Bone marrow (tissue), 2 donors: ENCODE results near the gene CCDC188.
"Not testable (repeated sequence)": the region's sequence is repeated elsewhere in the genome, so short reads cannot be mapped to it uniquely, and the experiment has no call there.

Experiments
- DNase-seq, 2 donors: peaks; one replicate each; lab custom pipeline; 2025; lab: John Stamatoyannopoulos, UW

The CCDC188 gene

GRCh38 chr22:20170170-20170569 is 19.3 kb upstream of the CCDC188 start:
- no peak for DNase-seq

GRCh38 chr22:20169253-20169822 is 18.5 kb upstream of the CCDC188 start:
- no peak for DNase-seq

DNA sequence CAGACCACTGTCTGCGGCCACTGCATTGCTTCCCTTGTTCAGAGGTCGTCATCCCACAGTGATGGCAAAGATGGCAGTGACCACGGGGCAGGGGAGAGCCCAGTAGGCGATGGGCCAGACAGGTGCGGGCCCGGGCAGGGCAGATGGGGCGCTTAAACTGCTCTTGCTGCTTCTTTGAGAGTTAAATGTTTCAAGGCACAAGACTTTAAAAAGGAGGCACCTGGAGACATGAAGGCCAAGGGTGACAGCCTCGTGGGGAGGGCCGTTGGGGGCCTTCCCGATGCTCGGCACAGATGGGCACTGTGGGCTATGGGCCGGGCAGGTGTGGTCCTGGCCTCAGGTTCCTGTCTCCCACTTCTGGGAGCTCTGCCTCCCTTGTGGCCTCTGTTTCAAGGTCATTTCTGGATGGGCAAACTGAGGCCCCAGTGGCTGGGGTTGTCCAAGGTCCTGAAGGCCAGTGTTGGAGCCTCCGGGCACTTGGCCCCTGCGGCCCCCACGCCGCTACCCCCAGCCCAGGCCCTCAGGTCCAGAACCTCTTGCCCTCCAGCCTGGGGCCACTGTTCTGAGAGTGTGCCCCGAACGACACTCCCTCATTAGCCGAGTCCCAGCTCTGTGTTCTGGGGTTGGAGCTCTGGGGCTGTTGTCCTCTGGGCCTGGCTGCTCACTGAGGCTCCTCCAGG is 16.9 kb upstream of the CCDC188 start:
- no peak for DNase-seq

DNA sequence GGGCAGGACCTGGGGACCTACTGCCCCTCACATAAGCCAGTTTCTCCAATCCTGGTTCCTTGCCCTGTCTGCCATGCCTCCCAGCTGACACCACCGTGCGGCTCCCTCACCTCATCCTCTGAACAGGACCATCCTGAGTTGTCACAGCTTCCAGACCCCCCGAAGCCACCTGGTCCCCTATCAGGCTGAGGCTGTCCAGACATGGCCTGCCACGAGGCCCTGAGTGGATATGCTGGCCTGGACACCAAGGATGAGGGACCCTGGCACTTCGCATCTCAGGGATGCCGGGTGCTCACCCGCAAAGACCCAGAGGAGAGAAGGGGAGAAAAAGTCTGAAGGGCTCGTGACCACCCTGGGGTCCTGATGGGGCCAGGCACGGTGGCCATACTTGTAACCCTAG is 15.8 kb upstream of the CCDC188 start:
- no peak for DNase-seq

GRCh38 chr22:20165913-20166312 is 15.1 kb upstream of the CCDC188 start:
- no peak for DNase-seq

DNA sequence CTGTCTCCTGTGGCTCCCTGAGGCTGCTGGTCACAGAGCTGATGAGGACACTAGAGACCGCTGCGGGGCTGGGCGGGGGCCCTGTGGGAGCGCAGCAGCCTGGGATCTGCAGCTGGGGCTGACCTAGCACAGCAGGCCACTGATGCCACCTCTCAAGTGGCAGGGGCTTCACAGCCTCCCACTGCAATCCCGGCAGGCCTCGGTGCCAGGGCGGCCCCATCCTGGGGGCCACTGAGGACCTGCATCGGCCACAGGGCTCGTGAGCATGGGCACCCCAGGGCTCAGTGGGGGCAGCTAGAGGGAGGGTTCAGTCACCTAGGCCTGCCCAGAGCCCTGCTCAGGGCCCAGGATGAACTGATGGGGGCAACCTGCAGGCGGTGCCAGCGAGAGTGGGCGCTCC is 14.6 kb upstream of the CCDC188 start:
- no peak for DNase-seq

DNA sequence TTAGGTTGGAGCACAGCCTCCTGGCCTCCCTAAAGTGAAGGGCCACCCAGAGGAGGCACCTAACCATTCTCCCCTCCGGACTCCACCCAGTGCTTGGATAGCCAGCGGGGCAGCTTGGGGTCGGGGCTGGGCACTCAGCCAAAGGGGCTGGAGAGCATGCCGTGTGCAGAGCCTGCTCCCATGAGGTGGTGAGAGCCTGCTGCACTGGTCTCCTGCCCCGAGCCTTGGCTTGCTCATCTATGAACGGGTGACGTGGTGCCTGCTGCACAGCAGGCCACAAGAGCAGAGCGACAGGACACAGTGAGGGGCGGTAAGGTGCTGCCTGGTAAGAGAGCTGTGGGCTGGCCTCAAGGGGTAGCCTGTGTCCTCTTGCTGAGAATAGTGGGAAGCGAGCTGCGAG is 14.0 kb upstream of the CCDC188 start:
- DNase-seq = no peak

DNA sequence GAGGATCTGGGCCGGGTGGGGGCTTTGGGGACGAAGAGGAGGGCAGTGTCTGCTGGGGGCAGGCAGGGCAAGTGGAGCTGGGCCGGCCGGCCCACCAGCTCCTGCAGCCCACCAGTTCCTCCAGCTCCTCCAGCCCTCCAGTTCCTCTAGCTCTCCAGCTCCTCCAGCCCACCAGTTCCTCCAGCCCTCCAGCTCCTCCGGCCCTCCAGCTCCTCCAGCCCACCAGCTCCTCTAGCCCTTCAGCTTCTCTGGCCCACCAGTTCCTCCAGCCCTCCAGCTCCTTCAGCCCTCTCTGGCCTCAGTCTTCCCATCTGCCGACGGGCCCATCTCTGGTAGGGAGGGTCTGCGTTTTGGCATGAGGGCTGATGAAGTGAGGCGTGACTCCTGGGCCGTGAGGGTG is 9.2 kb upstream of the CCDC188 start:
- no peak for DNase-seq

DNA sequence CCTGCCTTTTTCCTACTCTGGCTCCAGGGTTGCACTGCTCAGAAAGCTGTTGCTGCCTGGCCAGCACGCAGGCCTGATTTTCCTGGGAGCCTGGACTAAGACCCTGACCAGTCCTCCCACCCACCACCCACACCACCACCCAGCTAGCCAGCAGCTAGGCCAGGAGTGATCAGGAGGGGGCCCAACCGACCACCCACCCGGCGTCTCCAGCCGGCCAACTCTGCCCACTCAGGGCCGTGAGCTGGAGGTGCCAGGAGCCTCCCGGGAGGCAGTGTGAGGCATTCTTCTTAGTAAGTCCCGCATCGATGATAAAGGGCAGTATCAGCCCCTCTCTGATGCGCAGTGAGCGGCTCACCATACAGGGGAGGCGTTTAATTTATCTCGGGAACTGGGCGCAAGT is 8.7 kb upstream of the CCDC188 start:
- not testable (repeated sequence) for DNase-seq

- peak in 1 of 2 donors; percentile 57 for DNase-seq
Measured at GRCh38 chr22:20159076-20159475, 8.2 kb upstream of the CCDC188 start.

GRCh38 chr22:20158391-20159036 is 7.7 kb upstream of the CCDC188 start:
- DNase-seq = no peak

GRCh38 chr22:20157430-20158183 is 6.8 kb upstream of the CCDC188 start:
- no peak for DNase-seq

- DNase-seq = peak; percentile 58 to 60
Measured at GRCh38 chr22:20156611-20157429, 6.0 kb upstream of the CCDC188 start.

- no peak for DNase-seq
Measured at GRCh38 chr22:20156042-20156389, 5.2 kb upstream of the CCDC188 start.

GRCh38 chr22:20155330-20156041 is 4.6 kb upstream of the CCDC188 start:
- no peak for DNase-seq

DNA sequence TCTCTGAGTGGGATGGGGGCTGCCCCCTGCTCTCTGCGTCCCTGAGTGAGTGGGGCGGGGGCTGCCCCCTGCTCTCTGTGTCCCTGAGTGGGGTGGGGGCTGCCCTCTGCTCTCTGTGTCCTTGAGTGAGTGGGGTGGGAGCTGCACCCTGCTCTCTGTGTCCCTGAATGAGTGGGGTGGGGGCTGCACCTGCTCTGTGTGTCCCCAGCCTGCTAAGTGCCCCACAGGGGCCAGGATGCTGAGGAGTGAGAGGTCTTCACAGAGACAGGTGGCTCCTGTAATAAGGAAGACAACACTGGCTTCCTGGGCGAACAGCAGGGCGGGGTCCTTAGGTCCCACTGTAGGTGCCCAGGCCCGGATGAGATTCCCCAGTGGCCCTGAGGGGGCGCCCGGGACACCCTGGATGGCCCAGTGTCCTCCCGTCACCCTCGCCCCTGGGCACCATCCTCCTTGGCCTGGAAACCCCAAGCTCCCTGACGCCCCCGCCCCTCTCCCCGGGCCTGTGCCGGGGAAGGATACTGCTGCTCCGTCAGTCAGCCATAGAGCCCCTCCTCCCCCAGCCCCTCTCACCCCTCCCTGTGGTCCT is 3.8 kb upstream of the CCDC188 start:
- DNase-seq = no peak

DNA sequence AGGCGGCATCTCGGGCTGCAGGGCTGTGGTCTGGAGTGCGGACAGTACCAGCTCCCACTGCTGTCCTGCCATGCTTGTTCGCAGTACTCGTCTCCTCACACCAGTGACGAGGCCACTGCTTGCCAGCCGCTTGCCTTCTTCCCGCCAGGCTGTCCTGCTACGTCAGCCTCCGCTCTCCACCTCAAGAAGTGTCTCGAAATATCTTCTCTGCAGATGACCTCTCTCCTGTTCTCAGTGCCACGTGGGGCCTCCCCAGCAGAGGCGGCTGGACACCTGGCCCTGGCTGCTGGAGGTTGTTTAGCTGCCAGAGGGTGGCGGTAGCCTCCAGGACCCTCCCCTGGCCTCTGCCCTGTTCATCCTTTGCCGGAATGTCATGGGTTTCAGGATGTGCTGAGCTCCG is 3.1 kb upstream of the CCDC188 start:
- no peak for DNase-seq

DNA sequence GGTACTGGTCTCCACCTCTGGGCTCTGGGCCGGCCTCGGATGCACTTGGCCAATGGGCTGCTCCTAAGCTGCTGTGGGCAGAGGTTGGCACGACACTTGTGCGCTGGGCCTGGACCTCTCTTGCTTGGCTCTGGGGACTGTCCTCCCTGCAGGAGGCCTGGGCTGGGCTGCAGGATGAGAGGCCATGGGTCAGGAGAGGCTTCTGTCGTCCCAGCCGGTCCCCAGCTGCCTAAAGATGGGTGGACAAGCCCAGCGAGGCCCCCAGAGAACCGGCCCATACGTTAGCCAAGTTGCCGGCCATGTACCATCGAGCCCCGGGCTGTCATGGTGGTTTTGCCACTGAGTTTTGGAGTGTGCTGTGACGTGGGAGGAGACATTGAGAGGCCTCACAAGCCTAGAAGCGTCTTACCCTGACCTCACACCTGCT is 1.6 kb upstream of the CCDC188 start:
- DNase-seq = no peak

GRCh38 chr22:20151276-20151588 is 377 bp upstream of the CCDC188 start:
- no peak for DNase-seq

GRCh38 chr22:20149257-20150250 is 1.3 kb downstream of the CCDC188 start:
- no peak for DNase-seq
